ENCODE results near the gene APOBEC2. TPM values are rescaled to one million over a fixed set of nuclear protein-coding genes. Genes with fewer than 3 reads are reported as not detected.
"Not testable (repeated sequence)": the region's sequence is repeated elsewhere in the genome, so short reads cannot be mapped to it uniquely, and the experiment has no call there.

APOBEC2 gene
- total RNA-seq = not detected

DNA sequence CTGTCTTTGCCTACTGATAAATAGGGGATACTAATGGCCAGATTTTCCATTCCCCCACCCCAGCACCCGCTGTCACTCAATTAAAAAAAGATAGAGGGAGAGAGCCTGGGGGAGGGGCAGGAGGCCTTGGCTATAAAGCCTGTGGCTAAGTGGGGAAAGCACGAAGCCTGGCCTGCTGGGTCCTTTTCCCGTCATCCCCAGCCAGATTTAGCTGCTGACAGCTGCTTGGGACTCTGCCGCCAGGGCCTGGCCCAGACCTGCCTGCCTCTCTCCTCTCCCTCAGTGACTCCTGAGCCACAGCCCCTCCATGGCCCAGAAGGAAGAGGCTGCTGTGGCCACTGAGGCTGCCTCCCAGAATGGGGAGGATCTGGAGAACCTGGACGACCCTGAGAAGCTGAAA is at the start of gene APOBEC2:
TSS of gene APOBEC2 (plus strand) at position 162 of the 400 bp plus-strand sequence. CDS start at position 308, 146 bp downstream.
- TF ChIP-seq, protein P1, sequence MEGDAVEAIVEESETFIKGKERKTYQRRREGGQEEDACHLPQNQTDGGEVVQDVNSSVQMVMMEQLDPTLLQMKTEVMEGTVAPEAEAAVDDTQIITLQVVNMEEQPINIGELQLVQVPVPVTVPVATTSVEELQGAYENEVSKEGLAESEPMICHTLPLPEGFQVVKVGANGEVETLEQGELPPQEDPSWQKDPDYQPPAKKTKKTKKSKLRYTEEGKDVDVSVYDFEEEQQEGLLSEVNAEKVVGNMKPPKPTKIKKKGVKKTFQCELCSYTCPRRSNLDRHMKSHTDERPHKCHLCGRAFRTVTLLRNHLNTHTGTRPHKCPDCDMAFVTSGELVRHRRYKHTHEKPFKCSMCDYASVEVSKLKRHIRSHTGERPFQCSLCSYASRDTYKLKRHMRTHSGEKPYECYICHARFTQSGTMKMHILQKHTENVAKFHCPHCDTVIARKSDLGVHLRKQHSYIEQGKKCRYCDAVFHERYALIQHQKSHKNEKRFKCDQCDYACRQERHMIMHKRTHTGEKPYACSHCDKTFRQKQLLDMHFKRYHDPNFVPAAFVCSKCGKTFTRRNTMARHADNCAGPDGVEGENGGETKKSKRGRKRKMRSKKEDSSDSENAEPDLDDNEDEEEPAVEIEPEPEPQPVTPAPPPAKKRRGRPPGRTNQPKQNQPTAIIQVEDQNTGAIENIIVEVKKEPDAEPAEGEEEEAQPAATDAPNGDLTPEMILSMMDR (IDR thresholded peaks at IDR 0.05) = no peak
- TF ChIP-seq POLR2A (IDR thresholded peaks at IDR 0.05) (no peak), POLR2AphosphoS5 (IDR thresholded peaks at IDR 0.05) (no peak)
- H3K36me3 ChIP-seq = no peaks in the 10 kb centered on the region
- DNase-seq (ENCODE audit: low spot score in 2 of 2) = no peak
- no peaks in the 10 kb centered on the region for H3K4me1 ChIP-seq
- no peaks in the 10 kb centered on the region for H3K9me3 ChIP-seq
- H3K27ac ChIP-seq = no peak within 1 kb of the TSS
- no peak within 1 kb of the TSS for H3K4me3 ChIP-seq
- intact Hi-C loops (cut with DNase I; ENCODE audit: low total_unique reads) = no loop called here
- no peaks in the 10 kb centered on the region for H3K27me3 ChIP-seq

DNA sequence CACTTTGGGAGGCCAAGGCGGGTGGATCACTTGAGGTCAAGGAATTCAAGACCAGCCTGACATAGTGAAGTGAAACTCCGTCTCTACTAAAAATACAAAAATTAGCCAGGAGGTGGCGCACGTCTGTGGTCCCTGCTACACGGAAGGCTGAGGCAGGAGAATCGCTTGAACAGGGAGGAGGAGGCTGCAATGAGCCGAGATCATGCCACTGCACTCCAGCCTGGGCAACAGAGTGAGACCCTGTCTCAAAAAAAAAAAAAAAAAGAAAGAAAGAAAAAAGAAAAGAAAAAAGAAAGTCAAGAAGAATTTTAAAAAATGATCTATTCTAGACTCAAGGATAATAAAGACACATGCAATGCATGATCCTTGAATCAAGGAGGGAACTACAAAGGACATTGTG is 46.8 kb upstream of the APOBEC2 start:
- TF ChIP-seq, protein P1 (IDR thresholded peaks at IDR 0.05) = peak; percentile 28 to 63 (median 53)
- H3K27ac ChIP-seq; H3K4me3 ChIP-seq; H3K9me3 ChIP-seq; H3K36me3 ChIP-seq; H3K27me3 ChIP-seq; H3K4me1 ChIP-seq; intact Hi-C loops (cut with DNase I; ENCODE audit: low total_unique reads): not testable (repeated sequence)
- DNase-seq (ENCODE audit: low spot score in 2 of 2) = peak; percentile 45 to 59

DNA sequence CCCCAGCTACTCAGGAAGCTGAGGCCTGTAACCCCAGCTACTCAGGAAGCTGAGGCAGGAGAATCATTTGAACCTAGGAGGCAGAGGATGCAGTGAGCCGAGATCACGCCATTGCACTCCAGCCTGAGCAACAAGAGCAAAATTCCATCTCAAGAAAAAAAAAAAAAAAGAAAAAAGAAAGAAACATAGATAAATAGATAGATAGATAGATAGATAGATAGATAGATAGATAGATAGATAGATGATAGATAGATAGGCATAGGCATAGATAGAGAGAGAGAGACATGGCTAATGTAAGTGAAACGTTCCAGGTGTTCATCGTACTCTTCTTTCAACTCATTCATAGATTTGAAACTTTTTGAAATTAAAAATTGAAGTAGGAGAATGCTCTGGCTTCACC is 46.0 kb upstream of the APOBEC2 start:
- intact Hi-C loops (cut with DNase I; ENCODE audit: low total_unique reads); H3K4me1 ChIP-seq; H3K36me3 ChIP-seq; DNase-seq (ENCODE audit: low spot score in 2 of 2); H3K27me3 ChIP-seq; H3K9me3 ChIP-seq; H3K27ac ChIP-seq; H3K4me3 ChIP-seq: not testable (repeated sequence)

DNA sequence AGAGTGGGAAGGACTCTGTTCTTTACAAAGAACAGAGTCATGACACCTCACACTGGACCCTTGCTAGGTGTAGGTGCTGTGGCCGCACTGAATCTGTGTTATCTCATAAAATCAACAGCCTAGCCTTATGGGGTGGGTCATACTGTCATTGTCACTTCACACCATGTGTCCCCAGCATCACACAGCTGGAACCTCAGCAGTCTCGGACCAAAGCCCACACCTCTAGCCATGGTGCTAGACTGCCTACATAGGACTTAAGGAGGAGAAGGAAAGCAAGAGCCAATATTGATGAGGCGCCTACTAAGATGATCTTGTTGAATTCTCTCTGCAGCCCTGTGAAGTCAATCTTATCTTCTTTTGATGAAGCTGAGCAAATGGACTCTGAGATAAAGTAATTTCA is 45.0 kb upstream of the APOBEC2 start:
- H3K36me3 ChIP-seq = no peaks in the 10 kb centered on the region
- no peaks in the 10 kb centered on the region for H3K4me1 ChIP-seq
- TF ChIP-seq, protein P1 (IDR thresholded peaks at IDR 0.05) = no peak
- no peak for TF ChIP-seq POLR2AphosphoS5 (IDR thresholded peaks at IDR 0.05)
- no peak for TF ChIP-seq POLR2A (IDR thresholded peaks at IDR 0.05)
- no peak overlapping the region for H3K4me3 ChIP-seq
- no peak for DNase-seq (ENCODE audit: low spot score in 2 of 2)
- no peaks in the 10 kb centered on the region for H3K9me3 ChIP-seq
- H3K27ac ChIP-seq = no peak overlapping the region
- H3K27me3 ChIP-seq = no peaks in the 10 kb centered on the region
- intact Hi-C loops (cut with DNase I; ENCODE audit: low total_unique reads) = no loop called here

DNA sequence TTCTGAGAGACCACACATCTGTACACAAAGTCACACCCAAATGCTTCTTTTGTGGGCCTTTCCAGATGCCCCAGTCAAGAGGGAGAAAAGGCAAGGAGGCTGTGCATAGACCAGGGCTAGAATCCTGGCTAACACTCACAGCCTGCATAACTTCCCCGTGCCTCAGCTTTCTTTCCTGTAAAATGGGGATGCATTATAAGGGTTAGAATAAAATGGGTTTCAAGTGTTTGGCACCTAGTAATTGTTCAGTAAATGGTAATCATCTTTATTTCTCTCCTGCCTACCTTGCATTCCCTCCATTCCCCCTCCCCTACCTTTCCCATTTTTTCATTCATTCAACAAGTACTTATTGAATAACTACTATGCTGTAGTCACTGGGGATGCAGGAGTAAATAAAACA is 43.3 kb upstream of the APOBEC2 start:
- H3K36me3 ChIP-seq = no peaks in the 10 kb centered on the region
- no peak overlapping the region for H3K27ac ChIP-seq
- TF ChIP-seq POLR2AphosphoS5 (IDR thresholded peaks at IDR 0.05) (no peak), POLR2A (IDR thresholded peaks at IDR 0.05) (no peak)
- TF ChIP-seq, protein P1 (IDR thresholded peaks at IDR 0.05) = no peak
- H3K27me3 ChIP-seq = no peaks in the 10 kb centered on the region
- H3K4me3 ChIP-seq = no peak overlapping the region
- H3K4me1 ChIP-seq = no peaks in the 10 kb centered on the region
- no peaks in the 10 kb centered on the region for H3K9me3 ChIP-seq
- intact Hi-C loops (cut with DNase I; ENCODE audit: low total_unique reads) = no loop called here
- DNase-seq (ENCODE audit: low spot score in 2 of 2) = no peak

DNA sequence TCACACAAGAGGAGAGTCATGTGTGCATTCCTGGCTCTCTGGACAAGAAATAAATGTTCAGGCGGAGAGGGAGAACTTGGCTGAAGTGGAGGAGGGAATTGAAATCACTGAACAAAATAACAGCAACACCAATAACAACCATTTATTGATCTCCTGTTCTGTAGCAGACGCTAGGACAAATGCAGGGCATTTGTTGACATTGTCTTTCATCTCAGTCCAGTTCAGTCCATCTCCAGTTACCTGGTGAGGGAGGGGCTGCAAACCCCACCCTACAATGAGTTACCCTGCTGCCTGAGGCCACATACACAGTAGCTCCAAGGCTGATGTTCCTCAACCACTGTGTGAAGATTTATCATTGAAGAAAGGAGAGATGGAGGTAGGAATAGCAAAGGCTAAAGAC is 41.3 kb upstream of the APOBEC2 start:
- no peak for TF ChIP-seq POLR2A (IDR thresholded peaks at IDR 0.05)
- no peak for TF ChIP-seq POLR2AphosphoS5 (IDR thresholded peaks at IDR 0.05)
- TF ChIP-seq, protein P1 (IDR thresholded peaks at IDR 0.05) = no peak
- no peak for DNase-seq (ENCODE audit: low spot score in 2 of 2)
- no peaks in the 10 kb centered on the region for H3K36me3 ChIP-seq
- intact Hi-C loops (cut with DNase I; ENCODE audit: low total_unique reads) = no loop called here
- no peaks in the 10 kb centered on the region for H3K9me3 ChIP-seq
- no peaks in the 10 kb centered on the region for H3K27me3 ChIP-seq
- no peak overlapping the region for H3K27ac ChIP-seq
- H3K4me3 ChIP-seq = no peak overlapping the region
- no peaks in the 10 kb centered on the region for H3K4me1 ChIP-seq

Measured in breast epithelium (tissue), 4 donors.